ENCODE results near the gene MYL10.

DNA sequence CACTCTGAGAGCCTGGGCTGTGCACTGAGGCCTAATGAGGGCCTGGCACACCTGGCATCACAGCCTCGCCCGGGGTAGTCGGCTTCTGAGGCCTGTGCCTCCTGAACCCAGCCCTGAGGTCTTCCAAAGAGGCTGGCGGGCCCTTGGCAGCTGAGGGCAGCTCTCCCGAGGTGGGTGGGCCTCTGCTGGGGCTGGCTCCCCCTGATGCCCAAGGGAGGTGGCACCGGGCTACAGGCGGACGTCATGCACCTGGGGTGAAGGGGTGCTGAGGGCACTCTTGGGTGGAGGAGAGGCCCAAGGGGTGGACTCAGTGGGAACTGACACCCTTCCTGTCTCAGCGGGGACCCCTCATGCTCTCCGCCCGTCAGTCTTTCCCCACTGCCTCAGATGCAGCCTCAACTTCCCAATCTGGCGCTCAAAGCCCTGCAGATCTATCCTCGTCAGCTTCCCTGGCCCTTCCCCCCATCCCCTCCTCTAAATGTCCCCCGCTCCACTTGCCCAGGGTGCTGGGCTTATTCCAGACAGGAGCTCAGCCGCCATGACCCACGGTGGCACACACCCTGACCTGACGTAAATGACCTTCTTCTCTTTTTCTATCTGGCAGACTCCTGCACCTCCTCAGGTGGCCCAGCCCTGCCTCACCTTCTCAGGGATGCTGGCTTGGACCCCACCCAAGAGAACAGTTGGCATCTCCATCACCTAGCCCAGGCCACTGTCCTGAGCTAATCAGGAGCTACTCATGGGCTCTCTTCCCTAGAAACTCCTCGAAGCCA, 38.2 kb downstream of the MYL10 start:
- TF ChIP-seq POLR2AphosphoS2 (IDR thresholded peaks at IDR 0.05; ENCODE audit: low read depth, low read length) (no peak), TBX2 (CRISPR knock-in tag; IDR thresholded peaks at IDR 0.05; ENCODE audit: borderline replicate concordance) (no peak), YY1 (IDR thresholded peaks at IDR 0.05; ENCODE audit: insufficient read depth, insufficient replicate concordance, low read depth, low read length) (no peak), ZBTB7B (CRISPR knock-in tag; IDR thresholded peaks at IDR 0.05) (no peak), PHB2 (IDR thresholded peaks at IDR 0.05; ENCODE audit: partially characterized antibody) (no peak), SMC3 (IDR thresholded peaks at IDR 0.05; ENCODE audit: low read length) (no peak), SRSF1 (optimal IDR thresholded peaks at IDR 0.05; ENCODE audit: low read depth, low read length) (no peak), MAFK (conservative IDR thresholded peaks at IDR 0.05 in 1 of 2, IDR thresholded peaks at IDR 0.05 in 1 of 2; ENCODE audit: low read length in 2 of 2) (no peak), KDM6A (CRISPR knock-in tag; IDR thresholded peaks at IDR 0.05; ENCODE audit: low read depth) (no peak), KLF13 (CRISPR knock-in tag; IDR thresholded peaks at IDR 0.05) (no peak), PHF21A (CRISPR knock-in tag; IDR thresholded peaks at IDR 0.05) (no peak)
- TF ChIP-seq, protein P1, sequence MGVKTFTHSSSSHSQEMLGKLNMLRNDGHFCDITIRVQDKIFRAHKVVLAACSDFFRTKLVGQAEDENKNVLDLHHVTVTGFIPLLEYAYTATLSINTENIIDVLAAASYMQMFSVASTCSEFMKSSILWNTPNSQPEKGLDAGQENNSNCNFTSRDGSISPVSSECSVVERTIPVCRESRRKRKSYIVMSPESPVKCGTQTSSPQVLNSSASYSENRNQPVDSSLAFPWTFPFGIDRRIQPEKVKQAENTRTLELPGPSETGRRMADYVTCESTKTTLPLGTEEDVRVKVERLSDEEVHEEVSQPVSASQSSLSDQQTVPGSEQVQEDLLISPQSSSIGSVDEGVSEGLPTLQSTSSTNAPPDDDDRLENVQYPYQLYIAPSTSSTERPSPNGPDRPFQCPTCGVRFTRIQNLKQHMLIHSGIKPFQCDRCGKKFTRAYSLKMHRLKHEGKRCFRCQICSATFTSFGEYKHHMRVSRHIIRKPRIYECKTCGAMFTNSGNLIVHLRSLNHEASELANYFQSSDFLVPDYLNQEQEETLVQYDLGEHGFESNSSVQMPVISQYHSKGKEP (CRISPR knock-in tag; IDR thresholded peaks at IDR 0.05) = no peak
- TF ChIP-seq, protein P2, sequence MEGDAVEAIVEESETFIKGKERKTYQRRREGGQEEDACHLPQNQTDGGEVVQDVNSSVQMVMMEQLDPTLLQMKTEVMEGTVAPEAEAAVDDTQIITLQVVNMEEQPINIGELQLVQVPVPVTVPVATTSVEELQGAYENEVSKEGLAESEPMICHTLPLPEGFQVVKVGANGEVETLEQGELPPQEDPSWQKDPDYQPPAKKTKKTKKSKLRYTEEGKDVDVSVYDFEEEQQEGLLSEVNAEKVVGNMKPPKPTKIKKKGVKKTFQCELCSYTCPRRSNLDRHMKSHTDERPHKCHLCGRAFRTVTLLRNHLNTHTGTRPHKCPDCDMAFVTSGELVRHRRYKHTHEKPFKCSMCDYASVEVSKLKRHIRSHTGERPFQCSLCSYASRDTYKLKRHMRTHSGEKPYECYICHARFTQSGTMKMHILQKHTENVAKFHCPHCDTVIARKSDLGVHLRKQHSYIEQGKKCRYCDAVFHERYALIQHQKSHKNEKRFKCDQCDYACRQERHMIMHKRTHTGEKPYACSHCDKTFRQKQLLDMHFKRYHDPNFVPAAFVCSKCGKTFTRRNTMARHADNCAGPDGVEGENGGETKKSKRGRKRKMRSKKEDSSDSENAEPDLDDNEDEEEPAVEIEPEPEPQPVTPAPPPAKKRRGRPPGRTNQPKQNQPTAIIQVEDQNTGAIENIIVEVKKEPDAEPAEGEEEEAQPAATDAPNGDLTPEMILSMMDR (CRISPR knock-in tag; IDR thresholded peaks at IDR 0.05) = no peak

Data from HepG2 (cell line).